ENCODE data around the gene ADTRP. TPM values are rescaled to one million over a fixed set of nuclear protein-coding genes. Genes with fewer than 3 reads are reported as not detected.

Gene ADTRP
- total and polyA plus RNA-seq, 2 donors (not counting 1 experiment from before 2014, with no cell fraction given), result 0.18 to 1.2 TPM

DNA sequence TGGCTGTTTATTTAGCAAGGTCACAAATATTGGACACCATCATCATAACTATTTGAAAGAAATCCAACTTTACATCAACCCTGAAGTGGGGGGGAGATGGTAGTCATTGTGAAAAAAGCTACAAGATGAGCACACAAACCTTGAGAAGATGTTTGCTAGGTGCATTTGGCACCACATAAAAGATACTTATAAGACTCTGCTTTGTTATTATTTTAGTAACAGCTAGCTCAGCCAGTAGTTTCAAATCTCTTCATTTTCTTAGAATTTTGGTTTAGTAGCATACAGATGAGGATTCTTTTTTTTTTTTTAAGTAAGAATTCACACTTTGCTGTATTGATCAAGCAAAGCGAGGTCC lies 14.4 kb downstream of the ADTRP start:
- H2AFZ ChIP-seq (ENCODE audit: insufficient read depth, low read depth, low read length, poor library complexity, severe bottlenecking), result no peak overlapping the region
- H3K36me3 ChIP-seq (replicated peaks in 1 of 2; ENCODE audit: control extremely low read depth in 1 of 2, control insufficient read depth in 1 of 2, extremely low read depth in 1 of 2, insufficient read depth in 2 of 2, low read length in 1 of 2), result no peaks in the 10 kb centered on the region
- H3K4me2 ChIP-seq (replicated peaks; ENCODE audit: low read depth, low read length, poor library complexity, severe bottlenecking), result no peak overlapping the region
- Mint-ChIP-seq H3K4me3 (no peak overlapping the region), H3K4me1 (no peaks in the 10 kb centered on the region), H3K9me3 (ENCODE audit: insufficient read depth) (no peaks in the 10 kb centered on the region), H3K27me3 (peaks cover 45% of the 10 kb centered on the region), H3K27ac (no peak overlapping the region)
- intact Hi-C loops (cut with micrococcal nuclease), result no loop called here
- ChIA-PET POLR2A (no interaction called here), CTCF (interaction anchor here (0.7 to 0.8 kb wide), 2 partner anchors 19 to 24 kb away, joined by 3 read pairs; no protein-coding TSS in a partner anchor)
- H3K9me3 ChIP-seq (ENCODE audit: control extremely low read depth in 1 of 3, control insufficient read depth in 2 of 3, insufficient read depth in 1 of 3, low read length in 2 of 3), result no peaks in the 10 kb centered on the region
- no peak overlapping the region for H3K9ac ChIP-seq (ENCODE audit: low read length)
- peaks cover 0 to 5% (median 1%) of the 10 kb centered on the region in 4 experiments for H3K27me3 ChIP-seq (replicated peaks in 1 of 4; ENCODE audit: control extremely low read depth in 1 of 4, control insufficient read depth in 3 of 4, insufficient read depth in 4 of 4, low read length in 3 of 4)
- no peaks in the 10 kb centered on the region for H3K4me1 ChIP-seq (ENCODE audit: control insufficient read depth in 2 of 2, insufficient read depth in 2 of 2, low read length in 2 of 2)
- no CpG with 5 or more reads among the region's 1 CpG for WGBS (ENCODE audit: insufficient coverage)
- no peak overlapping the region for H3K4me3 ChIP-seq (ENCODE audit: control extremely low read depth in 1 of 5, extremely low read depth in 1 of 5, insufficient read depth in 1 of 5, low read depth in 2 of 5, low read length in 4 of 5)
- no peak for TF ChIP-seq CTCF (IDR thresholded peaks at IDR 0.05)
- no peak for TF ChIP-seq EZH2 (IDR thresholded peaks at IDR 0.05; ENCODE audit: borderline replicate concordance, insufficient read depth, low read depth, low read length, poor library complexity, severe bottlenecking)
- no peak overlapping the region for H3K27ac ChIP-seq (ENCODE audit: low read length in 2 of 2)
- ATAC-seq (ENCODE audit: low read depth) (no peak), DNase-seq (no peak)
- no peaks in the 10 kb centered on the region for H3K79me2 ChIP-seq (ENCODE audit: control insufficient read depth, insufficient read depth, low read length)
- no peaks in the 10 kb centered on the region for H4K20me1 ChIP-seq (ENCODE audit: control insufficient read depth, insufficient read depth, low read length, poor library complexity, severe bottlenecking)

DNA sequence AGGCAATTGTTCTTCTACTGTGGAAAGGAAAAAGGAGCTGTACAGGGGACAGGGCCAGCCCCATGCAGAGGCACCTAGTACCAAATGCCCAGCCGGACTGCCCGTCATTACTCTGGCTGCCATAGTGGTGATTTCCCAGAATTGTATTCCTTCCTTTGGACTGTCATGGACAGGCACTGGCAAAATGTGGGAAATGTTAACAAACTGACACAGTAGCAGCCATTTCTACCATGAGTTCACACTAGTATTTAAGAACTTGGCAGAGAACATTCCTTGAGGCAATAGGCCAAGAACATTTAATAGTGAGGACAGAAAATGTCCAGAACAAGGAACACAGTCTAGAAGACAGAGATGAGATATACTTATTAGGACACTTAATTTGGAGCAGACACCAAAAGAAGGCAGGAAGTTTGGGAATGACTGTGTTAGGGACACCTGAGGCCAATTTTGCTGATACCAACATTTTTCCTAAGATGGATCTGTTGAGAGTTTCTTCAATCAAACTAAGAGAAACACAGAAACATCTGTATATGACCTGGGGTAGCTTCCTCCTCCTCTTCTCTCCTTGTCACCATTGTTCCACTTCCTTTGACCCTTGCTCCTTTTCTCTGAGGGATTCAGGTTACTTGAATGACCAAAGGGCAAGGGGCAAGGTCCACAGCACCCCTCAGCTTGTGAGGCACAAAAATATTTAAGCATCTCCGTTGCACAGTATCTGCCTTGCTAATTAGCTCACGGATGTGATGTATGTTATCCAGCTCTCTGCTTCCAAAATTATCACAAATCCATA lies 14.9 kb downstream of the ADTRP start:
- no peak overlapping the region for H3K4me3 Mint-ChIP-seq
- DNase-seq (no peak), ATAC-seq (ENCODE audit: low read depth) (no peak)
- Histone ChIP-seq H3K4me3 (ENCODE audit: control extremely low read depth in 1 of 5, extremely low read depth in 1 of 5, insufficient read depth in 1 of 5, low read depth in 2 of 5, low read length in 4 of 5) (no peak overlapping the region), H3K27me3 (replicated peaks in 1 of 4; ENCODE audit: control extremely low read depth in 1 of 4, control insufficient read depth in 3 of 4, insufficient read depth in 4 of 4, low read length in 3 of 4) (peaks cover 0 to 3% (median 1%) of the 10 kb centered on the region in 4 experiments), H4K20me1 (ENCODE audit: control insufficient read depth, insufficient read depth, low read length, poor library complexity, severe bottlenecking) (no peaks in the 10 kb centered on the region), H3K36me3 (replicated peaks in 1 of 2; ENCODE audit: control extremely low read depth in 1 of 2, control insufficient read depth in 1 of 2, extremely low read depth in 1 of 2, insufficient read depth in 2 of 2, low read length in 1 of 2) (no peaks in the 10 kb centered on the region), H3K9ac (ENCODE audit: low read length) (no peak overlapping the region), H3K79me2 (ENCODE audit: control insufficient read depth, insufficient read depth, low read length) (no peaks in the 10 kb centered on the region), H3K27ac (ENCODE audit: low read length in 2 of 2) (no peak overlapping the region), H2AFZ (ENCODE audit: insufficient read depth, low read depth, low read length, poor library complexity, severe bottlenecking) (no peak overlapping the region), H3K4me1 (ENCODE audit: control insufficient read depth in 2 of 2, insufficient read depth in 2 of 2, low read length in 2 of 2) (no peaks in the 10 kb centered on the region), H3K9me3 (ENCODE audit: control extremely low read depth in 1 of 3, control insufficient read depth in 2 of 3, insufficient read depth in 1 of 3, low read length in 2 of 3) (no peaks in the 10 kb centered on the region), H3K4me2 (replicated peaks; ENCODE audit: low read depth, low read length, poor library complexity, severe bottlenecking) (no peak overlapping the region)
- H3K9me3 Mint-ChIP-seq (ENCODE audit: insufficient read depth), result no peaks in the 10 kb centered on the region
- H3K4me1 Mint-ChIP-seq, result no peaks in the 10 kb centered on the region
- CTCF ChIA-PET, result interaction anchor here (0.8 kb wide), 1 partner anchor 19 kb away, joined by 3 read pairs; no protein-coding TSS in a partner anchor
- H3K27me3 Mint-ChIP-seq, result peaks cover 43% of the 10 kb centered on the region
- TF ChIP-seq EZH2 (IDR thresholded peaks at IDR 0.05; ENCODE audit: borderline replicate concordance, insufficient read depth, low read depth, low read length, poor library complexity, severe bottlenecking) (no peak), CTCF (IDR thresholded peaks at IDR 0.05) (no peak)
- POLR2A ChIA-PET, result no interaction called here
- intact Hi-C loops (cut with micrococcal nuclease), result no loop called here
- 96% methylated on average over 4 of the region's 4 CpGs for WGBS (ENCODE audit: insufficient coverage)
- H3K27ac Mint-ChIP-seq, result no peak overlapping the region

All from B cell (primary cell).